ENCODE measurements around the gene OR2V2. TPM values are rescaled to one million over a fixed set of nuclear protein-coding genes. Genes with fewer than 3 reads are reported as not detected.

Gene OR2V2
- total and polyA plus RNA-seq, 11 donors, result not detected

GRCh38 chr5:181187500-181188213 is 40.3 kb downstream of the OR2V2 start:
- H3K27ac ChIP-seq, result peak overlapping the region in 10 of 12 donors; percentile 12 to 97 (median 84)
- peak overlapping the region in 11 of 12 donors; percentile 72 to 93 (median 83) for H3K4me3 ChIP-seq
- no peaks in the 10 kb centered on the region for H3K9me3 ChIP-seq
- H3K36me3 ChIP-seq, result no peaks in the 10 kb centered on the region
- H3K4me1 ChIP-seq, result peaks cover 0 to 44% (median 14%) of the 10 kb centered on the region in 12 donors
- 2 to 5% (median 4%) methylated on average over 34 to 37 of the region's 37 CpGs for WGBS, 4 donors
- intact Hi-C loops (cut with DNase I), result loop anchor here in 8 of 10 donors (1.0 to 10.0 kb wide), 12 partner anchors 19 to 403 kb away; partner anchors contain the start of genes TRIM41 (in 5 of the 8), TRIM52 (in 4 of the 8), MGAT1 (in 1 of the 8) and ZFP62 (in 1 of the 8)
- ATAC-seq (peak; percentile 9 to 18 (median 14)), DNase-seq (peak; percentile 59 to 79 (median 69))
- TF ChIP-seq POLR2A (IDR thresholded peaks at IDR 0.05) (no peak), CTCF (IDR thresholded peaks at IDR 0.05) (peak in 5 of 12 donors; percentile 9 to 37 (median 14))
- no peaks in the 10 kb centered on the region for H3K27me3 ChIP-seq

- WGBS, 4 donors, result 0 to 1% (median 0%) methylated on average over 34 to 35 of the region's 35 CpGs
- Histone ChIP-seq H3K27me3 (no peaks in the 10 kb centered on the region), H3K9me3 (no peaks in the 10 kb centered on the region), H3K4me3 (peak overlapping the region; percentile 61 to 93 (median 83)), H3K36me3 (no peaks in the 10 kb centered on the region), H3K4me1 (peaks cover 0 to 47% (median 18%) of the 10 kb centered on the region in 12 donors), H3K27ac (peak overlapping the region; percentile 17 to 97 (median 86))
- DNase-seq, result peak; percentile 66 to 79 (median 75)
- no peak for TF ChIP-seq POLR2A (IDR thresholded peaks at IDR 0.05)
- peak in 4 of 12 donors; percentile 6 to 14 (median 10) for TF ChIP-seq CTCF (IDR thresholded peaks at IDR 0.05)
- intact Hi-C loops (cut with DNase I), result loop anchor here in 8 of 10 donors (1.0 to 10.0 kb wide), 12 partner anchors 17 to 404 kb away; partner anchors contain the start of genes TRIM41 (in 5 of the 8), TRIM52 (in 4 of the 8), MGAT1 (in 1 of the 8) and ZFP62 (in 1 of the 8)
- peak; percentile 3 to 38 (median 19) for ATAC-seq
Measured at GRCh38 chr5:181188700-181189362, 41.4 kb downstream of the OR2V2 start.

- ATAC-seq, result peak in 1 of 4 donors; percentile 1
Measured at GRCh38 chr5:181189363-181189961, 42.1 kb downstream of the OR2V2 start.

More at GRCh38 chr5:181189363-181189961, 42.1 kb downstream of the OR2V2 start:
- DNase-seq, result peak in 2 of 5 donors; percentile 48 to 49
- intact Hi-C loops (cut with DNase I), result loop anchor here in 6 of 10 donors (2.0 to 10.0 kb wide), 8 partner anchors 17 to 405 kb away; partner anchors contain the start of genes TRIM52 (in 4 of the 6), TRIM41 (in 3 of the 6), MGAT1 (in 1 of the 6) and ZFP62 (in 1 of the 6)
- Histone ChIP-seq H3K27me3 (no peaks in the 10 kb centered on the region), H3K9me3 (no peaks in the 10 kb centered on the region), H3K27ac (peak overlapping the region in 11 of 12 donors; percentile 38 to 97 (median 90)), H3K4me1 (peaks cover 0 to 43% (median 16%) of the 10 kb centered on the region in 12 donors), H3K4me3 (peak overlapping the region; percentile 61 to 93 (median 83)), H3K36me3 (no peaks in the 10 kb centered on the region)
- 0 to 1% (median 0%) methylated on average over 41 of the region's 41 CpGs for WGBS, 4 donors
- TF ChIP-seq CTCF (IDR thresholded peaks at IDR 0.05) (no peak), POLR2A (IDR thresholded peaks at IDR 0.05) (no peak)
